SIG-M5 treated with dmso at 0.1 percent for 504 hours (cell line): ENCODE measurements around the gene TMEM126B.
A peak's percentile ranks its signal among the peaks of the same experiment; 100 is the strongest.
"Not testable (repeated sequence)": the region's sequence is repeated elsewhere in the genome, so short reads cannot be mapped to it uniquely, and the experiment has no call there.

ENCODE experiments used
- DNase-seq: peaks from one replicate; lab custom pipeline; 2025; ENCODE audit not compliant: unreplicated experiment; lab: John Stamatoyannopoulos, UW

The TMEM126B gene

DNA sequence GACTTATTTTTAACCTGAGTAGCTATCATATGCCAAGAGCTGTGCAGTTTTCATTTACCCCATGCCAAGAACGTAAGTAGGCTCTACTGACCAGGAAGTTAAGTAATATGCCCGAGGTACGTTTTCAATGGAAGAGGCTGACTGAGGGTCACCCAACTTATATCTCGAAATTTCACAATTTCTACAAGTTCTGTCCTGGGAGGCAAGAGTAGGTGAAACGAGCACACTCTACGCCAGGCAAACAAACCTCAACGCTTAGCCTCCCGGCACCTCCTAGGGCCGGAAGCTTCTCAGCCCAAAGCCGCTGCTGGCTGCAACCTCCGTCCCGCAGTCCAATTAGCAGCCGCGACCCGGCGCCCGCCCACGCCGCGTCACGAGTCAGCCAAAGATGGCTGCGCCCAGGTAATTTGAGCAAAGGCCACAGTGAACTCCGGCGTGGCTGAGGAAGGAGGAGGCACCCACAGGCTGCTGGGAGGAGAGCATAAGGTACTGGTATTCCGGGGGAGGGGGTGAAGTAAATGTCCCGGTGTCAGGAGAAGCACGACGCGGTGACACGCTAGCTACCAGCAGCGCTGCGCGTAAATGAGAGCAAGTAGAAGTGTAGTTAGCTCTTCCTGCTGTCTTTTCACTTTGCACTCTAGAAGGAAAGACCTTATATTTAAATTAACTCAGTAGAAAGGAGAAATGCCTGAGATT, 19.4 kb downstream of the TMEM126B start, which contains the start of gene TMEM126A:
Gene TMEM126A, plus strand, starts transcription at position 364 of the 696 bp plus-strand sequence. CDS start 2,289 bp downstream, outside the sequence.
- DNase-seq, result peak; percentile 85

DNA sequence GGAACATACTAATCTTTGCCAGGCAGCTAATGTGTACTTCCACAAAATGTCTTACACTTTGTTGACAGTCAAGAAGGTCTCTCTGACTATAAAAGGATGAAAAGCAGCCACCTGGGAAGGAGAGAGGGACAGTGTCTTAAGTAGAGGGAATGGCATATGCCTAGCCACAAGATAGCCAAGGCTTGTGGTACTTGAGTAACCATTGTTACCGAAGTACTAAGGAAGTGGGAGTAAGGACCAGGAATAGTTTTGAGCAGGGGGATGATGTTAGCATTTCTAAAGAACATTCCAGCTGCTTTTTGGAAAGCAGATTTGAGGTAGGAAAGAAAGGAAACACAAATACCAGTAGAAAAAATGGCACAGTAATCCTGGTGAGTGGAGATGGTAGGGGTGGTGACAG, 22.7 kb downstream of the TMEM126B start:
- no peak for DNase-seq

DNA sequence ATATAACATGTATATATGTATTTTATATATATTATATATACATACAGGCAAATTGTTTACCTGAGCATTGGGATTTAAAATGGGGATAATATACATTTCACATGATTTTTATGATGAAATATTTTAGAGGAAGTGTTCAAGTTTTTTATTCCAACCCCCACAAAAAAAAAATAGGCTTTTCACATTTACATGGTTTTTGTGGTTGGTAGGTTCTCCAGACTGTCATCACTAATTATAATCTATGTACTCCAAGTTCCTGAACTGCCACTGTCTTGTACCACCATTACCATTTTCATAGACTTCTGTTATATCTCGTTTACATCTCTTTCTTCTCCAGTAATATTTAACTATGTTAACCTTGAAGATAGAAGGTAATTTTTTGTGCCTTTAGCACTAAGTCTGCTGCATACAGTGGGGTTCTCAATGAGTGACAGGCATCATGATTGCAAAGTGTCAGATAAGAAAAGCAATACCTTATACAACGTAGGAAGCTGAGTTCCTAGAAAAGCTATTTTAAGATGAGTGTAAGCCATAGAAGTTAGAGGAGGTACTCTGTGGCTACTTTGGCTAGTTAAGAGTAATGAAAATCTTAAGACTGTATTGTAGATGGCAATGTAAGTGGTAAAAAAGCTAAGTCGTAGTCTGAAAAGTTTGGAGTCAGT, 24.5 kb downstream of the TMEM126B start:
- DNase-seq, result peak; percentile 34

DNA sequence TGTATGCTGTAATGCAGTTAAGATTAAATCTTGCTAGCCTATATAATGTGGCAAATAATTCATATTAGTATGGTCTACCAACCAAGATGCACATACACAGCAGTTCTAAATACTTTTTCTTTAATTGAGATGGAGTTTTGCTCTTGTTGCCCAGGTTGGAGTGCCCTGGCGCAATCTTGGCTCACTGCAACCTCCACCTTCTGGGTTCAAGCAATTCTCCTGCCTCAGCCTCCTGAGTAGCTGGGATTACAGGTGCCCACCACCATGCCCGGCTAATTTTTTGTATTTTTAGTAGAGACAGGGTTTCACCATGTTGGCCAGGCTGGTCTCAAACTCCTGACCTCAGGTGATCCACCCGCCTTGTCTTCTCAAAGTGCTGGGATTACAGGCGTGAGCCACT, 25.9 kb downstream of the TMEM126B start:
- DNase-seq, result not testable (repeated sequence)

DNA sequence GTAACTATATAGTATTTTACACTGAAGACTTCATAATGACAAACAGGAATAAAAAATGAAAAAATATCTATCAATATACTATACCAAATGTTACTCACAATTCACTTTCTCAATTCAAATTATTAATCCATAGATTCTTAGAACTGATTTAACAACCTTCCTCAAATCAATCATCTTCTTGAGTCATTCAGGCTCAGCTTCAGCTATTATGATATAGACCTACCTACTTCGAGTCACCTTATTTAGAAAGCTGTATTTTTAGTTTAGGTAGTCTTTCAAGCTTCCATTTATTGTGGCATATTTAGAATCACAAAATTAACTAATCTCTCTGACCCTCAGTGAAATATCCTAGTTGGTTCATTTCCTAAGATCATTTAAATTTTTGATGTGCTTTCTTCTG, 28.4 kb downstream of the TMEM126B start:
- DNase-seq, result no peak

DNA sequence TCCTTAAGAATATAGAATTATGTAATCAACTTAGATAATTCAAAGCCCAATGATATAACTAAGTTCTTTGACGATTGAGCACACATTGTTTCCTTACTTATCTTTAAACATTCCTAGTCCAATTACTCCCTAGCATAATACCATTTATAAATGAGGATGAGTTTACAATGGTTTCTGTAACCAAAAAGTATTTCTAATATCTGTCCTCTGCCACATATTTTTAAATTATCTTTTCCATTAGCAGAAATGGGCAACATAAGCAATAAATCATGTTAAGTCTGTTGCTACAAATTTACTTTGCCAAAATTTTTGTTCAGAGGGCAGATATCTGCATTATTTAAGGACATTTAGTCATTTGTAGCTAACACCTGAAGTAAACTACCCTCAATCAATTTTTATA, 29.8 kb downstream of the TMEM126B start:
- no peak for DNase-seq

DNA sequence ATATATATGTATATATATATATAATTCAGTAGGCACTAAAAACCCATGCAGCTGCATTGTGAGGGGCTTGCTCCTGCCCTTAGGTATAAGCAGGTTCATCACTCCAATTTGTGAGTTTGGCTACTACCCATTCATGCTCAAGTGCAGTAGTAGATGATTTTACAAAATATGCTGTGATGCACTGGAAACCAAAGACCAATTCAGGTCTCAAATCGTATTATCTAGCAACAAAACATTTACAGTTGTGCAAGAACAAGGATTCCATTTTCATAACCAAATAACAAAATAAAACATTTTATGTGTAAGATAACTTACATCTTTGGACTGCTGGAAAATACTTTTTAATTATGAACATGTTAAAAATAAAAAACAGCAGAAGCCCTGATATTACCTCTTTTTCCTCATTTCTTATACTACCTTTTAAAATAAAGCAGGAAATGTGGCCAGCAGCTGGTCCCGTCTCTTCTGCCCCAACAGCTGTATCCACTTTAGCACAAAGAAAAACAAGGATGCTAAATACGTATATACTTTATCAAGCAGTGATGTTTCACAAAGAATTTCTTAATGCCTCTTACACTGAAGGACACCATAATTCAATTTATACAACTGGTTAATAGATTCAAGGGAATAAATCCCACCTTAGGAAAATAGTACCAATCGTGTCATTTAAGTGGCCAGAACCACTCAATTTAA, 33.7 kb downstream of the TMEM126B start:
- DNase-seq, result no peak

DNA sequence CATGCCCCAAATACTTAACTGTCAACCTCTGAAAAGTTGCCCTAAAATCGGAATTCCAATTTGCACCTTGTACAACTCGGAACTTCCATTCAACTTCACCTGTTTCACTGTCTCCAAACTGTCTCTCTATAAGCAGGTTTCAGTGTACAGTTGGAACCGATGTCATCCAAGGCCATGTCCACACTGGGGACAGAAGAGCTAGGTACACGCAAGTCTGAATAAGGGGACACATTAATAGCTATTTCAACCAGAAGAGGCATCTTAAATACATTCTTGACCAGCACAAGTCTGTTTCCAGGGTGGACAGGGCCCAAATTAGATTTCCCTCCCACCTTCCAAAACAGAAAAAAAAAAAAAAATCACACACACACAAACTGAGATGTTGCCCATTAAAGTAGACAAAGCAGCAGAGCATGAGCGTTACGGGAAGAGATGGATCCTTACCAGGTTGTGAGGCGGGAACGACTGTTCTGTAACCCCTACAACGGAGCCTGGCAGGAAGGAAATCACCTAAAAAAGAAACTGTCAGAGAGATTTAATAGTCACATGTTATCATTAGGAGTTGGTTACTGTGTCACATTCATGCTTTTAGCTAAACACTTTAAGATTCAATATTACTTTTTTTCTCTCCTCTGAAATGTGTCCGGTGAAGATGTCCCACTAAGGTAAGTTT, 34.8 kb downstream of the TMEM126B start:
- peak; percentile 29 for DNase-seq

DNA sequence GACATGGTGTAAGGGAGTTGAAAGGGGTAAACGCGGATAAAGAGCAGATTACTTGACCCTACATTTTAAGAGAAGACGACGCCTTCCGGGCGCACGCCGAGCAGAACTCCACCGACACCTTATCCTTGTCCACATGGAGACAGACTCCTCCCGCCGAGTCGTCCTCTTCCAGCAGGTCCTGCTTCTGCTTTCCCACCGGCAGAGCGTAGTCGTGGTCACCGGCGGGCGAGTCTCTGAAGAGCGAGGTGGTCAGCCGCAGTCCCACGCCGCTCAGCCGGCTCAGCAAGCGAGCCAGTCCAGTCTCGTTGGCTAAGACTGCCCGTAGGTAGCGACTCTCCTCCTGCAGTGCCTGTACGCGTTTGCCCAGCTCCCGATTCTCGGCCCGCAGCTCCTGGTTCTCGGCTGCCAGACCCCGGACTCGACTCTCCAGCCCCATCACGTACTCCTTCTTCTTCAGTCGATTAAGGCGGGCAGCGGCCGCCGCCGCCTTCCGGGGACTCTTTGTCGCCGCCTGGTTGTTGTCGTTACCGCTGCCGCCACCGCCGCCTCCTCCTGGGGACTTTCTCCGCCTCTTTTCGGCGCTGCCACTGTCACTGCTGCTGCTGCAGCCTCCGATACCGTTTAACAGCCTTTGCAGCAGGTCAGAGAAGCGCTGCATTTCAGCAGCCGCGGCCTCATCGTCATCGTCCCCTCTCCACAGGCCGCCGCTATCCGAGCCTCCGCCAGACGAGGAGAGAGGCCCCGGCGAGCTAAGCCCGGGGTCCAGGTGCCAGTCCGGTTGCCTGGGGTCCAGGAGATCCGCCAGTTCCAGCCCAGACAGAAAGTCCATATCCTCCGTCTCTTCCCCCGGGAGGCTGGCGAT, 35.6 kb downstream of the TMEM126B start:
- peak; percentile 75 for DNase-seq

DNA sequence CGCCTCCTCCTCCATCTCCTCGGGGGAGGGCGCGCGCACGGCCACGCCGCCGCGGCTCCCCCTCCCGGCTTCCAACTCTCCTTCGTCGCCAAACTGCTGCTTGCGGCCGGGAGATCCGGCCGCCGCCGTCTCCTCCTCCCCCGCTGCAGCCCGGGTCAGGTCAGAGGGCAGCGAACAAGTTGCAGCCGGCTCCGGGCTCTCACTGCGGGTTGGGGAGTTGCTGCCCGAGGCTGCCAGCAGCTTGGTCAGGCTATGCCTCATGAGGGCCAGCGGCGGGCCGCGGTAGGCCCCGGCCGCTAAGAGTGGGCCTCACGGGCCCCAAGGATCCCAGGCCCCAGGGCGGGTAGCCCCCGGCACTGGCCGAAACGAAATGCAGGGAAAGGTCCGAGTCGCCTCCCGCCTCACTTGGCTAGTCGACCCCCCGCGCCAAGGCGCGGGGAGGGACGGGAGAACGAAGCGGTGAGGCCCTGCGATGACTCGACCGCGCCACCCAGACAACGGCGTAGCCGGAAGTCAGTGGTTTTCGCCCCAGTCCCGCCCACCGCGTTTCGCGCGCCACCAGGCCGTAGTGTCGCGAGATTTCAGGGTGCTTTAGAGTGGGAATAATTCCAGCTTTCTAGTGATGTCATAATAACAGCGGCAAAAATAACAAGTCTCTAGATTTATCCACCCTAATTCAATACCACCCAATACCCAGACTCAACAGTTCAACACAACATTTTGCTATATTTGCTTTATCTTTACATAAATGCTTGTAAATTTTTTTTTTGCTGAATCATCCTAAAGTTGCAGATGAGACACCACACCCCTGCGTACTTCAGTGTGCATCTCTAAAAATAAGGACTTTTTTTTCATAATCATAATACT, 36.5 kb downstream of the TMEM126B start, which contains the start of gene CREBZF:
Gene CREBZF, minus strand, starts transcription at position 515 of the 867 bp plus-strand sequence. Its CDS starts 254 bp downstream, at position 261.
- DNase-seq, result peak; percentile 94

DNA sequence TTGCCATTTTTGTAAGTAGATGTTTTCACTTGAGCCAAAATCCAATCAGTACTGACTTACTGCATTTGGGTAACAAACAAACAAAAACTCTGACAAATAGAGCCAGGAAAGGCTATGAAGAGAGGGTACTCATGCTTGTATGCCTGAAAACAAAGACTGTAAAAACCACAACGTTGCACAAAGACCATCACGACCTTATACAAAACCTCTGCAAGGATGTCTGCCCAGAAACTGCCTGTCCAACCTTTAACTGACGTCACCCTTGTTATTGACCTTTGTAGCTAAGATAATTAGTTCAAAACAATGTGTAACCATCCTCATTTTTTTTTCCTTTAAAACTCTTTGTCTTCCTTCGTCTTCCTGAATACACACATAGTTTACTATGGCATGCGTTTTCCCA, 37.3 kb downstream of the TMEM126B start:
- DNase-seq, result no peak

DNA sequence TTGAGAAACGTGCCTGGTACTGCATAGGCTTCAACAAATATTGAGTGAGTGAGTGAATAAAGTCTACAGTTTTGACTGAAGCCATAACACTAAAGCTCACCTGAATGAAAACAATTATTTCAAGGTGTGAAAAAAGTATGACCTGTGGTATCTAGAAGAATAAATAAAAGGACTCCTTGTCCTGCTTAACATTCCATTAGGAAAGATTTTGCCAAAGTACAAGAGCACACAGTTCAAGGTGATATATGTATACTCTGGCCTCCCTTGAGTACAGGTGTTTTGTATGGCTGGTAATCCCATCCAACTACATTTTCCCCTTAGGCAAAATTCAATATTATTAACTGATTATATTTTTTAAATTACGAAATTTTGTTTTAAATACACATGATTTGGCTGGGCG, 38.3 kb downstream of the TMEM126B start:
- no peak for DNase-seq

DNA sequence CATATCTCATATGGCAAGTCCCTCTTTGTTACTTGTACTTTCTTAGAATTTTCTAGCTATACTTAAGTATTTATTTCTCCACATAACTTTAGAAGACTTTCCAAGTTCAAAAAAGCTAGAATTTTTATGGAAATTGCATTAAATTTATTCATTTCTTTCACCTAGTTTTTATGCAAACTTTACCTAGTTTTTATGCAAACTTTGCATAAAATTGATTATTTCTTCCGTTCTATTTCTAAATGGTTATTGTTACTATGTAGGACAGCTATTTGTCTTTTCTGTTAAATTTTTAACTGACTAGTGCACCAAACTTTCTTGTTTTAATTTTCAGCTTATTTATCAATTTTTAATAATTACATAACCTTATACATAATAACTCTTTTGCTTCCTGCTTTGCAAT, 39.8 kb downstream of the TMEM126B start:
- no peak for DNase-seq

DNA sequence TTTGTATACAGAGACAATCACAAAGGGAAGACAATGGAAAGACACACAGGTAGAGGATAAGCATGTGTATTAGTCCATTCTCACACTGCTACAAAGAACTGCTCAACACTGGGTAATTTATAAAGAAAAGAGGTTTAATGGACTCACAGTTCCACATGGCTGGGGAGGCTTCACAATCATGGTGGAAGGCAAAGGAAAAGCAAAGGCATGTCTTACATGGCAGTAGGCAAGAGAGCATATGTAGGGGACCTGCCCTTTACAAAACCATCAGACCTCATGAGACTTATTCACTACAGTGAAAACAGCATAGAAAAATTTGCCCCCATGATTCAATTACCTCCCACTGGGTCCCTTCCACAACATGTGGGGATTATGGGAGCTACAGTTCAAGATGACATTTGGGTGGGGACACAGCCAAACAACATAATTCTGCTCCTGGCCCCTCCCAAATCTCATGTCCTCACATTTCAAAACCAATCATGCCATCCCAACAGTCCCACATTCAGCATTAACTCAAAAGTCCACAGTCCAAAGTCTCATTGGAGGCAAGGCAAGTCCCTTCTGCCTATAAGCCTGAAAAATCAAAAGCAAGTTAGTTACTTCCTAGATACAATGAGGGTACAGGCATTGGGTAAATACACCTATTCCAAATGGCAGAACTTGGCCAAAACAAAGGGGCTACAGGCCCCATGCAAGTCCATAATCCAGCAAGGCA, 42.7 kb downstream of the TMEM126B start:
- not testable (repeated sequence) for DNase-seq

DNA sequence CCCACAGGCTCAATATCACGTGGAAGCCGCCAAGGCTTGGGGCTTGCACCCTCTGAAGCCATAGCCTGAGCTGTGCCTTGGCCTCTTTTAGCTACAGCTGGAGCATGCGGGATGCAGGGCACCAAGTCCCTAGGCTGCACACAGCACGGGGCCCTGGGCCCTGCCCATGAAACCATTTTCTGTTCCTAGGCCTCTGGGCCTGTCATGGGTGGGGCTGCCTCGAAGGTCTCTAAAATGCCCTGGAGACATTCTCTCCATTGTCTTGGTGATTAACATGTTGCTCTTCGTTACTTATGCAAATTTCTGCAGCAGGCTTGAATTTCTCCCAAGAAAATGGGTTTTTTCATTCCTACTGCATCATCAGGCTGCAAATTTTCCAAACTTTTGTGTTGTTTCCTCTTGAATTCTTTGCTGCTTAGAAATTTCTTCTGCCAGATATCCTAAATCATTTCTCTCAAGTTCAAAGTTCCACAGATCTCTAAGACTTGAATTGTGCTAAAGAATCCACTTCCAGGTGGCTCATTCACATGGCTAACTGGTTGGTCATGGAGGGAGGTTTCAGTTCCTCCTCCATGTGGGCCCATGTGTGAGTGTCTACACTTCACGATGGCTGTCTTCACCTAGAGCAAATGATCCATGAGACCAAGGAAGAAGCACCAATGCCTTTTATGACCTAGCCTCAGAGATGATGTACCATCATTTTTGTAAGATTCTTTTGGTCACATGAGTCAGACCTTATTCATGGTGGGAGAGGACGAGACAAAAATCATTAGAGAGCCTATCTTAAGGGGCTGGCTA, 43.9 kb downstream of the TMEM126B start:
- no peak for DNase-seq

DNA sequence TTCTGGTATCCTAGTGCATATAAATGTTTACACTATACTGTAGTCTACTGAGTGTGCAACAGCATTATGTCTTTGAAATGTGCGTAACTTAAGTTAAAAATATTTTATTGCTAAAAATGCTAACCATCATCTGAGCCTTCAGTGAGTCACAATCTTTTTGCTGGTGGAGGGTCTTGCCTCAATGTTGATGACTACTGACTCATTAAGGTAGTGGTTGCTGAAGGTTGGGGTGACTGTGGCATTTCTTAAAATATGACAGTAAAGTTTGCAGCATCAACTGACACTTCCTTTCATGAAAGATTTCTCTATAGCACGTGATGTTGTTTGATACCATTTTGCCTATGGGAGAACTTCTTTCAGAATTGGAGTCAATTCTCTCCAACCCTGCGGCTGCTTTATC, 45.0 kb downstream of the TMEM126B start:
- no peak for DNase-seq

DNA sequence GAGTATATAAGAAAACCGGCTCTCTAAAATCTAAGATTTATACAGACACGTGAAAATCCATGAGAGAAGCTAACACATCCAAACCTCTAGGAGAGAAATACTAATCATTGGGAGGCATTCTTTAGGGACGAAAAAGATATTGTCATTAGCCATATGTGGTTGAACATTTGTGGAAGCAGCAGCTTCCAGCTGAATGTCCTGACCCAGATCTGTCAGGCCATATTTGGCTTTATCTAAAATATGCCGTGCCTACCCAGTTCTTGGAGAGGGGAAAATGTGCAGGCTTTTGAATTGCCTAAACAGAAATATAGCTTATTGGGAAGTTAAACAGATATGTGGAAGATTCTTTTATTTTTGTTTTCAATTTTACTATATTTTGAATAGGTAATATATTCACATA, 51.2 kb downstream of the TMEM126B start:
- no peak for DNase-seq

DNA sequence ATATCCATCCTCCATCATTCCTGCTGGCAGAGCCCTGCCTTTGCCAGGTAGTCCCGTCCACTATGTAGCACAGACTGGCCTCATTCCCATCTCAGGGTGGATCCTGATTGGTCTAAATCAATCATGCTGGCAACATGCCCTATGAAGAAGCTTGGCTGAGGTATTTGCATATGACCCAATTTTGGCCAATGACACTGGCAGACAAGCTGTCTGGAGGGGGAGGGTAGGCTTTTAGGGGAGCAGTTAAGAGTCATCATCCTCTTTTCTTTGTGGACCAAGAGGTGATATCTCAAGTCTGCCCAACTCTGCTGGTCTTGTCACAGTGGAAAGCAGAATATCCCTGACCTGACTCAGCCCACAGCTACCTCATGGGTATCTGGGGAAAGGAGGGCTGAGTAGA, 52.5 kb downstream of the TMEM126B start:
- no peak for DNase-seq
